ENCODE data around the gene ZMYND15. TPM values are rescaled to one million over a fixed set of nuclear protein-coding genes. Genes with fewer than 3 reads are reported as not detected.
"Not testable (repeated sequence)": the region's sequence is repeated elsewhere in the genome, so short reads cannot be mapped to it uniquely, and the experiment has no call there.

Gene ZMYND15
- total and polyA plus RNA-seq, 2 donors (not counting 3 experiments of a cell fraction or from before 2014, with no cell fraction given) = 0.12 to 0.44 TPM

DNA sequence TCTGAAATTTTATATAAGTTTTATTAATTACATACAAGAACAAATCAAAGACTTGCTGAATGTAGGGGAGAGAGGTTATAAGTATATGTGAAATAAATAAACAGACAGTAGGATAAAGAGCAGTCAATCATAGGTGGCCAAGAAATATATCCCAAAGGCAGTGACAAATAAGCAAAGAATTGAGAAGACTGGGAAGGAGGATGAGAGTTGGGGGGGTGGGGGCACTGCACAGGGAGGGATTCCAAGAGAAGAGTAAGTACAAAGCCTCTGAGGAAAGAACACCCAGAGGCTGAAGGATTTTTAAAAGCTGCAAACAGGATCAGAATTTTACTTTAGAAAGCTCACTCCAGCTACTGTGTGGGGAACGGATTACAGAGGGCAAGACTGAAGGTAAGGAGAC, 38.5 kb upstream of the ZMYND15 start:
- FAIRE-seq = no peak
- peaks cover 0 to 3% of the 10 kb centered on the region in 2 experiments for H3K36me3 ChIP-seq (ENCODE audit: control insufficient read depth in 2 of 2, extremely low read depth in 1 of 2, insufficient read depth in 2 of 2, low read length in 2 of 2)
- H3K9me1 ChIP-seq (replicated peaks; ENCODE audit: control insufficient read depth, extremely low read depth, insufficient read depth, low read length) = no peaks in the 10 kb centered on the region
- H3K4me1 ChIP-seq (ENCODE audit: control insufficient read depth, extremely low read depth, insufficient read depth, low read length) = peaks cover 12% of the 10 kb centered on the region
- ChIA-PET POLR2A (no interaction called here), CTCF (interaction anchor here (0.8 to 1.3 kb wide), 4 partner anchors 9 to 23 kb away, joined by 3 to 4 read pairs (median 3); partner anchors contain the start of gene ARRB2)
- TF ChIP-seq FOS (IDR thresholded peaks at IDR 0.05; ENCODE audit: borderline replicate concordance, insufficient read depth, low read length) = no peak
- no peak for TF ChIP-seq JUN (IDR thresholded peaks at IDR 0.05; ENCODE audit: borderline replicate concordance, insufficient read depth, insufficient read length, low read depth)
- H2AFZ ChIP-seq (ENCODE audit: low read depth, low read length) = no peak overlapping the region
- no peak for DNase-seq (ENCODE audit: low read depth, low spot score)
- dilution Hi-C loops (cut with MboI; ENCODE audit: extremely low pct_ligation_motif_present, low sequenced_read_pairs) = no loop called here
- H3K27ac ChIP-seq (ENCODE audit: insufficient read depth, low read depth, low read length) = no peak overlapping the region
- H3K4me3 ChIP-seq (replicated peaks in 1 of 3; ENCODE audit: insufficient read depth in 1 of 3, low read depth in 1 of 3, low read length in 3 of 3) = no peak overlapping the region
- no peaks in the 10 kb centered on the region for H3K27me3 ChIP-seq (ENCODE audit: control insufficient read depth in 2 of 2, insufficient read depth in 2 of 2, low read length in 2 of 2)
- H3K4me2 ChIP-seq (ENCODE audit: insufficient read depth, low read length) = no peak overlapping the region
- H3K9me3 ChIP-seq (replicated peaks; ENCODE audit: control insufficient read depth, insufficient read depth, low read length) = no peaks in the 10 kb centered on the region
- H4K20me1 ChIP-seq (replicated peaks; ENCODE audit: control insufficient read depth, extremely low read depth, insufficient read depth, low read length) = no peaks in the 10 kb centered on the region
- peaks cover 53% of the 10 kb centered on the region for H3K79me2 ChIP-seq (ENCODE audit: control insufficient read depth, insufficient read depth, low read length)
- H3K9ac ChIP-seq (replicated peaks; ENCODE audit: extremely low read depth, insufficient read depth, low read length) = no peak overlapping the region
- no TSS peak for BruUV-seq (replicated peaks)
- intact Hi-C loops (cut with micrococcal nuclease) = no loop called here

DNA sequence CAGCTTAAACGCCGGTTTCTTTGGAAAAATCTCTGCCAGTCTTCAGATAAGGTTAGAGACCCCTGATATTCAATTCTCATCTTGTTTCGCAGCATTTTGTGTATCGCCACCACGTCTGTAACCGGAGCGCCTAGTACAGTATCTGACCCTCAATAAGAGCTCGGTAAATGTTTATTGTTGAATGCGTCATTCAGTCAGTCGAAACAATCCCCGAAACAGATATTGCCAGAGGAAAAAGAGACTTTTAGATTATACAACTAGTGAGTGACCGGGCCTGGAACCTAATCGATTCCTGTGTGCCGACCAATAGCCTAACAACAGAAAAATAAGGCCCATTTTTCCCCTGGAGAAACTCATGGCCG, 36.3 kb upstream of the ZMYND15 start:
- no peaks in the 10 kb centered on the region for H3K9me3 ChIP-seq (replicated peaks; ENCODE audit: control insufficient read depth, insufficient read depth, low read length)
- TF ChIP-seq MYC (IDR thresholded peaks at IDR 0.05; ENCODE audit: low read depth, low read length) (no peak), EZH2 (IDR thresholded peaks at IDR 0.05; ENCODE audit: borderline replicate concordance, low read depth, low read length, severe bottlenecking) (no peak), FOS (IDR thresholded peaks at IDR 0.05; ENCODE audit: borderline replicate concordance, insufficient read depth, low read length) (no peak), JUN (IDR thresholded peaks at IDR 0.05; ENCODE audit: borderline replicate concordance, insufficient read depth, insufficient read length, low read depth) (no peak)
- TF ChIP-seq, protein P1, sequence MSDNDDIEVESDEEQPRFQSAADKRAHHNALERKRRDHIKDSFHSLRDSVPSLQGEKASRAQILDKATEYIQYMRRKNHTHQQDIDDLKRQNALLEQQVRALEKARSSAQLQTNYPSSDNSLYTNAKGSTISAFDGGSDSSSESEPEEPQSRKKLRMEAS (IDR thresholded peaks at IDR 0.05; ENCODE audit: insufficient read depth, insufficient read length) = no peak
- no peaks in the 10 kb centered on the region for H3K27me3 ChIP-seq (ENCODE audit: control insufficient read depth in 2 of 2, insufficient read depth in 2 of 2, low read length in 2 of 2)
- H3K9ac ChIP-seq (replicated peaks; ENCODE audit: extremely low read depth, insufficient read depth, low read length) = peak overlapping the region; percentile 46
- H3K27ac ChIP-seq (ENCODE audit: insufficient read depth, low read depth, low read length) = no peak overlapping the region
- FAIRE-seq (no peak), DNase-seq (ENCODE audit: low read depth, low spot score) (no peak)
- ChIA-PET POLR2A (interaction anchor here (1.4 kb wide), 1 partner anchor 93 kb away, joined by 3 read pairs; the partner anchor contains the start of gene PSMB6), CTCF (no interaction called here)
- peak overlapping the region; percentile 82 for H3K4me2 ChIP-seq (ENCODE audit: insufficient read depth, low read length)
- peak overlapping the region; percentile 61 to 98 (median 86) for H3K4me3 ChIP-seq (replicated peaks in 1 of 3; ENCODE audit: insufficient read depth in 1 of 3, low read depth in 1 of 3, low read length in 3 of 3)
- dilution Hi-C loops (cut with MboI; ENCODE audit: extremely low pct_ligation_motif_present, low sequenced_read_pairs) (no loop called here), intact Hi-C loops (cut with micrococcal nuclease) (no loop called here)
- no peaks in the 10 kb centered on the region for H4K20me1 ChIP-seq (replicated peaks; ENCODE audit: control insufficient read depth, extremely low read depth, insufficient read depth, low read length)
- H2AFZ ChIP-seq (ENCODE audit: low read depth, low read length) = peak overlapping the region; percentile 86
- H3K79me2 ChIP-seq (ENCODE audit: control insufficient read depth, insufficient read depth, low read length) = peaks cover 38% of the 10 kb centered on the region
- H3K4me1 ChIP-seq (ENCODE audit: control insufficient read depth, extremely low read depth, insufficient read depth, low read length) = peaks cover 12% of the 10 kb centered on the region
- no TSS peak for BruUV-seq (replicated peaks)
- no peaks in the 10 kb centered on the region for H3K9me1 ChIP-seq (replicated peaks; ENCODE audit: control insufficient read depth, extremely low read depth, insufficient read depth, low read length)
- no peaks in the 10 kb centered on the region for H3K36me3 ChIP-seq (ENCODE audit: control insufficient read depth in 2 of 2, extremely low read depth in 1 of 2, insufficient read depth in 2 of 2, low read length in 2 of 2)

DNA sequence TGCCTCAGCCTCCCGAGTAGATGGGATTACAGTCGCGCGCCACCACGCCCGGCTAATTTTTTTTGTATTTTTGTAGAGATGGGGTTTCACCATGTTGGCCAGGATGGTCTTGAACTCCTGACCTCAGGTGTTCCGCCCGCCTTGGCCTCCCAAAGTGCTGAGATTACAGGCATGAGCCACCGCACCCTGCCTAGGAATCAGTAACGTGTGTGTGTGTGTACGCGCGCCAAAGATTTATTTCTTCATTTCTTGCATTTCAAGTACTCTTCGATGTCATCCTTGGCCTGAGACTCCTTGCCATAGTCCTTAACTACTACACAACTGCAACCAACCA, 35.1 kb upstream of the ZMYND15 start:
- Histone ChIP-seq H3K79me2 (ENCODE audit: control insufficient read depth, insufficient read depth, low read length) (peaks cover 35% of the 10 kb centered on the region), H3K4me2 (ENCODE audit: insufficient read depth, low read length) (peak overlapping the region; percentile 32), H3K4me3 (replicated peaks in 1 of 3; ENCODE audit: insufficient read depth in 1 of 3, low read depth in 1 of 3, low read length in 3 of 3) (peak overlapping the region; percentile 61 to 98 (median 86)), H3K4me1 (ENCODE audit: control insufficient read depth, extremely low read depth, insufficient read depth, low read length) (peaks cover 13% of the 10 kb centered on the region), H2AFZ (ENCODE audit: low read depth, low read length) (peak overlapping the region; percentile 86), H3K9ac (replicated peaks; ENCODE audit: extremely low read depth, insufficient read depth, low read length) (peak overlapping the region; percentile 46), H3K27ac (ENCODE audit: insufficient read depth, low read depth, low read length) (peak overlapping the region; percentile 42)
- H4K20me1 ChIP-seq (replicated peaks; ENCODE audit: control insufficient read depth, extremely low read depth, insufficient read depth, low read length); H3K36me3 ChIP-seq (ENCODE audit: control insufficient read depth in 2 of 2, extremely low read depth in 1 of 2, insufficient read depth in 2 of 2, low read length in 2 of 2); H3K9me3 ChIP-seq (replicated peaks; ENCODE audit: control insufficient read depth, insufficient read depth, low read length); H3K27me3 ChIP-seq (ENCODE audit: control insufficient read depth in 2 of 2, insufficient read depth in 2 of 2, low read length in 2 of 2); intact Hi-C loops (cut with micrococcal nuclease); DNase-seq (ENCODE audit: low read depth, low spot score); dilution Hi-C loops (cut with MboI; ENCODE audit: extremely low pct_ligation_motif_present, low sequenced_read_pairs); H3K9me1 ChIP-seq (replicated peaks; ENCODE audit: control insufficient read depth, extremely low read depth, insufficient read depth, low read length); POLR2A ChIA-PET; FAIRE-seq: not testable (repeated sequence)
- CTCF ChIA-PET = interaction anchor here (1.6 kb wide), 1 partner anchor 86 kb away, joined by 3 read pairs; no protein-coding TSS in a partner anchor
- TSS peak; percentile 74 for BruUV-seq (replicated peaks)
